RKO (cell line): ENCODE measurements around the gene DLX5.

Experiments
- DNase-seq: peaks from one replicate; pipeline ENCODE4 v3.0.0-alpha.2; 2016; ENCODE audit warnings: low spot score

DLX5 gene

DNA sequence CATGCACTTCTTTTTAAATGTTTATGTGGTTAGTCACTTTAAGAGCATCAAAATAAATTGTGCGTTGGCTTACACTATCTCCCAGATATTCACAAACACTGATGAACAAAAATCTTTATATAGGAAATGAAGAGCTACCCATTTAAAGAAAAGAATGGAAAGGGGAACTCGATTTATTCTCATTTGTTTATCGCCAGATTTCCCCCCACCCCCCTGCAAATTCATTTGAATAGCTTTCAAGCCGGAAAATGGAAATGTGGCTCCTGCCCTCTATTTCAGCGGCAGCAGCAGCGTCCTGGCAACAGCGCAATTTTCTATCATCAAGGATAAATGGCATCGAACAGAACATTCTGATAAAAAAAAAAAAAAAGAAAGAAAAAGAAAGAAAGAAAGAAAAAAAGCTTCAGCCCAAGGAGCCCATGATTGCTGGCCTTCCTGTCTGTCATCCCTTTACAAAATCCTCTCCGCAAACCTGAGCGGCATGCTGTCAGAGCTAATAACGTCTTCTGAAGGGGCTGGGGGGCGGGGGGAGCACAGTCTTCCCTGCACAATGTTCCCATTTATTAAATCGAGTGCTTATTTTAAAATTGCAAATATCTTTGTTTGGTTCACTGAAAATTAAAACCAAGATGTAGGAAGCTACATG lies 33.0 kb downstream of the DLX5 start:
- DNase-seq, result no peak

DNA sequence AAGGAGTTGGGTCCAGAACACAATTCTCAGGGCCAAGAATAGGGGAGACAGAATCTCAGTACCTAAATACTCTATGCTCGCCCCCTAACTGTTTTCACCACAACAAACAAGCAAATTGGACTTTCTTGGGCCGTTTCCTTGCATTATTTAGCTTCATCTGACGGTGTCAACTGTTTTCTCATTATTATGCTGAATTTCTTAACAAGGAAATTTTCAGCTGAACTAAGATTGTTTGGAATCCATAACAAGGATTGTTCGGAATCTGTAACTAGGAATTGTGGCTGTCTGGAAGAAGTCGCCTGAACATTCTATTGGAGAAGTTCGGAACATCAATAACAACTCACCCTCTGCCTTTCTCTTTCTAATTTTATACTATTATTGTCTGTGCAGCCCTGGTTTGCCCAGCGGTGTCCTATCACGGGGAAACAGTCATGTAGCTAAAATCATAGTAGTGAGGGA lies 34.7 kb downstream of the DLX5 start:
- no peak for DNase-seq

GRCh38 chr7:96989241-96989858 lies 35.3 kb downstream of the DLX5 start:
- DNase-seq, result no peak

- DNase-seq, result no peak
These were observed 36.9 kb downstream of the DLX5 start for GRCh38 chr7:96987719-96988118.

DNA sequence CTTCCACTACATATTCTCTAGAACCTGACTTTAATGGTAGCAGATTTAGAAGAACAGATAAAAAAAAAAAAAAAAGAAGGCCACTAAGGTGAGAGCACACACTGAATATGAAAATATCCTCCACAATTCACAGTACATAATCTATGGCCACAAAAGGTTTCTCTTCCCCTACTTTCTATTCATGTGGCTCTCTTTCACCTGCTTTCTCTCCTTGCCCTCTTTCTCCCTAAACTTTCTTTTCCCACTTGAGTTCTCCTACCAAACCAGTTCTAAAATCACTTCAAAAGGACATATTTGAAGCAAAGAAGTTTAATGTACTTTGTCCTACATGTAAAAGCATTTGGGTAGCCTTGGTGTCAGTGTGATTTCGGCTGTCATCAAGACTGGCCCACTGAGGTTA lies 37.7 kb downstream of the DLX5 start:
- DNase-seq, result no peak

DNA sequence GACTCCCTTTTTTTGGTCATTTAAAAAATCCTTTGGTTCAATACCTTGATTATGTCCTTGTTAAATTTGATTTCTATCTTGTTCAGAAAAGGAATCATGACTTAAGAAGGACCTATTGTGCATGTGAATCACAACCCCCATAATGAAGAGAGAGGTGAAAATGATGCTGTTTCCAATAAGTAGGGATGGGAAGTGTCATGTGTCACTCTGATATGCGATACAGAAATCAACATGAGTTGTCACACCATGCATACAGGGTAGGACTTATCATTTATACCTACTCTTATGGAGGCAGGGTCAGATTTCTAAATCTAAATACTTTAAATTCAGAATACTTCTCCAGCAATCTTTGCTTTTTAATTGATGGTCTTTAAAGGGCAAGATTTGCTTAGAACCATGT lies 38.6 kb downstream of the DLX5 start:
- no peak for DNase-seq

DNA sequence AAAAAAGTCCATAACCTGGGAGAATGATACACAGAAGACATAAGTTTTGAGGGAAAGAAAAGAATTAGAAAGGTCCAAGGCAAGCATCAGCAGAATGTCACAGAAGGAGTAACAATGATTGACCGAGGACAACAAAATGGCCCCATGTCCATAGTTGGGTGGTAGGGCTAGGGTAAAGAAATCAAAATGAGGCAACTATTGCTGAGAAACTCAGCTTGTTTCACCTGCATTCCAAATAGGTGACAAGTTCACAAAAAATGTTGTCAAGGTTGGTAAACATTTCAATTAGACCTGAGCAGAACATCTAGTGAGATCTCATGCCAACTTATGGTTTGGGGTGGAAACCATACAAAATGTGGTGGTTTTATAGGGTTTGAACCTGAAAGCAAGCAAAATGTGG lies 42.0 kb downstream of the DLX5 start:
- DNase-seq, result no peak

DNA sequence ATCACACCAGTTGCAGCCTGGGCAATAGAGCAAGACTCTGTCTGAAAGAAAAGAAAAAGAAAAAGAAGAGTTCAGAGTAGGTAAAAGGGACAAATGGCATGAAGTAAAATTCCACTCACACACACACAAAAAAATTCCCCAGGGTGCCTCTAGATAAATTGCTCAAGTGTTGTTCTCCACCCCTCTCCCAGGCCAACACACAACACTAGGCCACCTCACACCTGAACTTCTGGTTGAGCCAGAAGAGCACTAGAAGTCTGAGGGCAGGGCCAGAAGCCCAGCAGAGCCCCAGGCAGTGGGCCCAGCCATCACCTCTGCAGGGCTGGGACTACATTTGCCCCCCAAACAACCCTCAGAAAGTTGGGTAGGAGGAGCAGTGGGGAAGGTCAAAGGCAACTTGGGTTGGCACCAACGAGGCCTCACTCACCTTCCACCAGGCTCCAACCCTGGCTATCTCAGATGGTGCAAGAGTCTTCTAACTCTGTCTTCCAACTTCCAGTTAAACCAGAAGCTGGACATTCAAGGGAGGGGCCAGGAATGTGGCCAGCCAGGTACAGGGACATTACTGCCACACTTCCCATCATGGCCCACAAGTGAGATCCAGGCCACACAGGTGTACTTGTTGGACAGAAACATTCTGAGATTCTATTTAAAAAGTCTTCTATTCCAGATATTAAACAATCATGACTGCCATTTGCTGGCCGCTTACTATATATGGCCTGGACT lies 44.9 kb downstream of the DLX5 start:
- DNase-seq, result no peak

- DNase-seq, result no peak
These were observed 47.2 kb downstream of the DLX5 start for GRCh38 chr7:96977445-96977844.

GRCh38 chr7:96976106-96976505 lies 48.5 kb downstream of the DLX5 start:
- DNase-seq, result no peak

DNA sequence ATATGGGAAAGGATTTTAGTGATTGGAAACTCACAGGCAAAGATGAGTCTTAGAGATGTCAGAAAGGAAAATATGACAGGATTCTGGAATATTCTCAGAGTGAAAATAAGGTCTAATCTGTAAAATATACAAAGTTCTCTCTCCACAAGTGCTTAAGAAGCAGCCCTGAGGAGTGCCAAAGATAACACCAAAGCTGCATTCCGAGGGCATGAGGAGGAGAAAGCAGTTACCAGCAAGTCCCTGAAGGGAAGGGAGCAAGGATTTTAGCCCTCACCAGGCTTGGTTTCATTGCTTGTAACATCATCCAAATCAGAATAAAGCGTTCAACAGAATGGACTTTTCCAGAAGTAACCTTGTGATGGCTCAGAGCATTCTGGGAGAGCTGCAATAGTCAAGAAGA lies 50.6 kb downstream of the DLX5 start:
- no peak for DNase-seq

DNA sequence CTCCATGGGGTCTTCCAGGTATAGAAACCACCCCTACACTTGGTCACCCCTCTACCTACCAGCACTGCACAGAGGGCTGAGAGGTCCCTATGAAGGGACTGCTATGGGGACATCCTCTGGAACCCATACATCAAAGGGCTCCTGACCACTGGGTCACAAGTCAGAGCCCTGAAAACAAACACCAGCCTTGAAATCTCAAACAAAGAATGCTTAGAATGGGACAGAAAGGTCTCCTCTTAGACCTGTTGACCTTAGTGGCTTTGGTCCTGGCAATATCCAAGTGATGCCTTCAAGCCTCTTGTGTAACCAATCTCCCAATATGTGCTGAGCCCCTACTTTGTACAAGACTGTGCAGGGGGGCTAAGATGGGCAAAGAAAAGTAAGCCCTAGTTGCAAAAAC lies 53.9 kb downstream of the DLX5 start:
- no peak for DNase-seq
